ENCODE data around the gene L1CAM.

The L1CAM gene

DNA sequence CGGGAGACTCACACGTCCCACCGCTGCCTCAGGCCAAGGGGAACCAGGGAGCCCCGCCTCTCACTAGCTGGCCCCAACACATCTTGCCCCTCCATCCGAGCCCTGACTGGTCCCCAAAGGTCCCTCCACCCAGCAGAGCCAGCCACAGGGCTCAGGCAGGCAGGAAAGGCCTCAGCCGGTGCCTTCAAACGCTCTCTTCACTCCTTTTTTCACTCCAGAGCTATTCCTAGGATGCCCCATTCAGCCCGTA is 41.6 kb upstream of the L1CAM start:
- Histone ChIP-seq H3K4me1 (peaks cover 14% of the 10 kb centered on the region), H3K9ac (no peak overlapping the region), H3K4me2 (ENCODE audit: low read length) (peak overlapping the region; percentile 79), H3K36me3 (ENCODE audit: control insufficient read depth, insufficient read depth, low read length) (no peaks in the 10 kb centered on the region), H3K4me3 (ENCODE audit: low read depth, low read length) (peak overlapping the region; percentile 73), H3K9me3 (ENCODE audit: control insufficient read depth, low read length) (no peaks in the 10 kb centered on the region), H3K79me2 (no peaks in the 10 kb centered on the region), H3K27me3 (ENCODE audit: control insufficient read depth, insufficient read depth, low read length) (no peaks in the 10 kb centered on the region), H3K27ac (peak overlapping the region; percentile 99), H2AFZ (peak overlapping the region; percentile 74)
- TF ChIP-seq, protein P1, sequence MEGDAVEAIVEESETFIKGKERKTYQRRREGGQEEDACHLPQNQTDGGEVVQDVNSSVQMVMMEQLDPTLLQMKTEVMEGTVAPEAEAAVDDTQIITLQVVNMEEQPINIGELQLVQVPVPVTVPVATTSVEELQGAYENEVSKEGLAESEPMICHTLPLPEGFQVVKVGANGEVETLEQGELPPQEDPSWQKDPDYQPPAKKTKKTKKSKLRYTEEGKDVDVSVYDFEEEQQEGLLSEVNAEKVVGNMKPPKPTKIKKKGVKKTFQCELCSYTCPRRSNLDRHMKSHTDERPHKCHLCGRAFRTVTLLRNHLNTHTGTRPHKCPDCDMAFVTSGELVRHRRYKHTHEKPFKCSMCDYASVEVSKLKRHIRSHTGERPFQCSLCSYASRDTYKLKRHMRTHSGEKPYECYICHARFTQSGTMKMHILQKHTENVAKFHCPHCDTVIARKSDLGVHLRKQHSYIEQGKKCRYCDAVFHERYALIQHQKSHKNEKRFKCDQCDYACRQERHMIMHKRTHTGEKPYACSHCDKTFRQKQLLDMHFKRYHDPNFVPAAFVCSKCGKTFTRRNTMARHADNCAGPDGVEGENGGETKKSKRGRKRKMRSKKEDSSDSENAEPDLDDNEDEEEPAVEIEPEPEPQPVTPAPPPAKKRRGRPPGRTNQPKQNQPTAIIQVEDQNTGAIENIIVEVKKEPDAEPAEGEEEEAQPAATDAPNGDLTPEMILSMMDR (IDR thresholded peaks at IDR 0.05), result no peak

DNA sequence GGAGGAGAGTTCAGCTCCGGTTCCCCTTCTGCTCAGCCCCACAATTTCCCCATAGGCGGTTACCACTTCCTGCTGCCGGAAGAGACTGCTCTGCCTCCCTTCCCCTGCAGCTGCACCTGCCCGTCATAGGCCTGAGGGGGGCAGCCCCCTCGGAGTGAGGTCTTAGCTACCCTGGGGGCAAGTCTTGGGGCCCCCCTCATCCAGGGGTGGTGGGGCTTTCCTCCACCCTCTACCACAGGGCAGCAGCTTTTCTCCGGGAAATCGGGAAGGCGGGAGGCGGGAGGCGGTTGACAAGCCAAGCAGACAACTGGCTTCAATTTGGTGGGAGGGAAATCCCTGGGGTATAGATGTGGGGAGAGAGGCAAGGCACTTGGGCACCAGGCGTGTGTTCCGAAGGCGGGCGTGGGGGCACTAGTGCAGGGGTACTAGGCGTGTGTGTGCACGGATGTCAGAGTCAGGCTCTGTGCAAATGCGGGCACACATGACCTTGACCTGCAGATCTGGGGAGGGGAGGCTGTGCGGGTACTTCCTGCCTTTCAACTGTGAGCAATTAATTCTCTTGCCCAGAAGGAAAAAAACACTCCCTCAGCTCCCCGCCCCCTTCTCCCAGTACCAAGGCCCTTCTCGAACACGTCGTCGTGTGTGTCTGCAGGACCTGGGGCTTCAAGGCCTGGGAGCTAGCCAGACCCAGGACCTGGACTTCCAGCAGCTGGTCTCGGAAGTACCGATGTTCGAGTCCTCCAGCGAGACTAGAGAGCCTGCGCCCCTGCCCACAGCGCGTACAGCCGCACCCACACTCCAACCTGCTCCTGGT is 41.1 kb upstream of the L1CAM start:
- Histone ChIP-seq H2AFZ (peak overlapping the region; percentile 74), H3K79me2 (no peaks in the 10 kb centered on the region), H3K9ac (no peak overlapping the region), H3K4me3 (ENCODE audit: low read depth, low read length) (peak overlapping the region; percentile 73), H3K27me3 (ENCODE audit: control insufficient read depth, insufficient read depth, low read length) (no peaks in the 10 kb centered on the region), H3K4me2 (ENCODE audit: low read length) (peak overlapping the region; percentile 79), H3K27ac (peak overlapping the region; percentile 99), H3K9me3 (ENCODE audit: control insufficient read depth, low read length) (no peaks in the 10 kb centered on the region), H3K4me1 (peaks cover 14% of the 10 kb centered on the region), H3K36me3 (ENCODE audit: control insufficient read depth, insufficient read depth, low read length) (no peaks in the 10 kb centered on the region)
- TF ChIP-seq, protein P1 (IDR thresholded peaks at IDR 0.05), result no peak

DNA sequence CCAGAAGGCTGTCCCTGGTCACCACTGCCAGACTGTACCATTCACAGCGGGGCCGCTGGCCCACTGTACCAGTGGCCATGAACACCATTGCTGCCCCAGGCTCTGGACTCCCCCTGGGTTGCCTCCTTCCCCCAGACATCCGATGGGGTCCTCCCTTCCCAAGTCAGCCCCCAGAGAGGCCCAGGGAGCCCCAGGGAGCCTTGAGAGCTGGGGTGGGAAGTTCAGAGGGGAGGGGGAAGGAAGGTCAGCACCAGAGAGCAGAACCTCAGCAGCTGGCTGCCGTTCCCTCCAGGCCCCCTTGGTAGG is 40.5 kb upstream of the L1CAM start:
- peaks cover 14% of the 10 kb centered on the region for H3K4me1 ChIP-seq
- no peaks in the 10 kb centered on the region for H3K9me3 ChIP-seq (ENCODE audit: control insufficient read depth, low read length)
- H2AFZ ChIP-seq, result peak overlapping the region; percentile 62
- H3K36me3 ChIP-seq (ENCODE audit: control insufficient read depth, insufficient read depth, low read length), result no peaks in the 10 kb centered on the region
- H3K27ac ChIP-seq, result peak overlapping the region; percentile 99
- TF ChIP-seq, protein P1 (IDR thresholded peaks at IDR 0.05), result no peak
- H3K79me2 ChIP-seq, result no peaks in the 10 kb centered on the region
- H3K27me3 ChIP-seq (ENCODE audit: control insufficient read depth, insufficient read depth, low read length), result no peaks in the 10 kb centered on the region
- peak overlapping the region; percentile 47 for H3K4me2 ChIP-seq (ENCODE audit: low read length)
- H3K4me3 ChIP-seq (ENCODE audit: low read depth, low read length), result peak overlapping the region; percentile 29
- no peak overlapping the region for H3K9ac ChIP-seq

DNA sequence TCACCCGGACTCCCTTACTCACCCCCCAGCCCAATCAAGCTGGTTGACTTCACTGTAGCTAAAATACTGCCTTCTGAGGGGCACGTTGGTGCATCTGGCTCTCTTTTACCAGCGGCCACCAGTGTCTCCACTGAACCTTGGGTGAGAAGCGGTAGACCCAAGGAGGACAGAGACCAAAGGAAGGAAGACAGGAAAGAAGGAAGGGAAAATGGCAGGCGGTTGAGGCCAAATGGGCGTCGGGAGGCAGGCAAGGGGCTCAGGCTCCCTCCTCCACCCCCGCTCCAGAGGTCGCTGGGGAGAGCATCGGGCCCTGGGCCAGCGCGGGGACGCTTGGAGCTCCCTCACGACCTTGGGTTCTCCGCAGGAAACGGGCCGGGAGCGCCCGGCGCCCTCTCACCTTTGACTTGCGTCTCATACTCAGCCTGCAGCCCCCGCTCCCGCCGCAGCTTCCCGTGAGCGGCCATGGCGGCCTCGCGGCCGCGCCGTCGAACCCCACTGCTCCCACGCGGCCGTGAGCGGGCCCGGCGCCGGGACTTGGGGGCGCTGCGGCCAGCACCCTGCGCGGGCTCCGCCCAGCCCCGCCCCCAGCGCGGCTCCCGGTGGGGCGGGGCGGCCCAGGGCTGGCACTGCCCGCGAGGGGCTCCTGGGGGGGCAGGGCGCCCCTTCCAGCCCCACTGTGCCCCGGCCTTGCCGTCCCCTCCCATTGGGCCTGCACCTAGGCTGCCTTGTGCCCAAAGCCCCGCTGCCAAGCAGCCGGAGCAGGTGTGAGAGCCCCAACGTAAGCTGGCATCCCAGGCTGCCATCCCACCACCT is 40.0 kb upstream of the L1CAM start, which contains the start of gene ARHGAP4:
Gene ARHGAP4 (minus strand): TSS at position 526 of the 813 bp plus-strand sequence. CDS start 62 bp downstream, at position 464.
- Histone ChIP-seq H3K4me1 (peaks cover 14% of the 10 kb centered on the region), H2AFZ (peak within 1 kb of the TSS; percentile 62), H3K27me3 (ENCODE audit: control insufficient read depth, insufficient read depth, low read length) (no peaks in the 10 kb centered on the region), H3K36me3 (ENCODE audit: control insufficient read depth, insufficient read depth, low read length) (no peaks in the 10 kb centered on the region), H3K4me2 (ENCODE audit: low read length) (peak within 1 kb of the TSS; percentile 79), H3K9ac (no peak within 1 kb of the TSS), H3K79me2 (no peaks in the 10 kb centered on the region), H3K9me3 (ENCODE audit: control insufficient read depth, low read length) (no peaks in the 10 kb centered on the region), H3K4me3 (ENCODE audit: low read depth, low read length) (peak within 1 kb of the TSS; percentile 29), H3K27ac (peak within 1 kb of the TSS; percentile 99)
- TF ChIP-seq, protein P1 (IDR thresholded peaks at IDR 0.05), result no peak

Data from parathyroid adenoma (tissue), 2 donors.